B cell (primary cell): ENCODE results near the gene CXorf65.

Source experiments
- CTCF ChIP-seq: fragments of 200-600 bp; IDR thresholded peaks from one replicate; pipeline ENCODE4 v1.8.0; 2022; ENCODE audit warnings: antibody characterized with exemption, mild to moderate bottlenecking
- EZH2 ChIP-seq: IDR thresholded peaks from 2 replicates; pipeline ENCODE4 v1.6.1; 2012; ENCODE audit warnings: borderline replicate concordance, low read depth, mild to moderate bottlenecking, moderate library complexity, low read length; ENCODE audit not compliant: insufficient read depth, poor library complexity, severe bottlenecking

GRCh38 chrX:71154641-71155040 lies 48.1 kb upstream of the CXorf65 start:
- TF ChIP-seq CTCF (no peak), EZH2 (no peak)
